ENCODE data around the gene ASCL1. TPM values are rescaled to one million over a fixed set of nuclear protein-coding genes. Genes with fewer than 3 reads are reported as not detected.

The ASCL1 gene
- total and polyA plus RNA-seq, 8 donors: 0.10 to 0.92 (median 0.41) TPM; not detected in 2

DNA sequence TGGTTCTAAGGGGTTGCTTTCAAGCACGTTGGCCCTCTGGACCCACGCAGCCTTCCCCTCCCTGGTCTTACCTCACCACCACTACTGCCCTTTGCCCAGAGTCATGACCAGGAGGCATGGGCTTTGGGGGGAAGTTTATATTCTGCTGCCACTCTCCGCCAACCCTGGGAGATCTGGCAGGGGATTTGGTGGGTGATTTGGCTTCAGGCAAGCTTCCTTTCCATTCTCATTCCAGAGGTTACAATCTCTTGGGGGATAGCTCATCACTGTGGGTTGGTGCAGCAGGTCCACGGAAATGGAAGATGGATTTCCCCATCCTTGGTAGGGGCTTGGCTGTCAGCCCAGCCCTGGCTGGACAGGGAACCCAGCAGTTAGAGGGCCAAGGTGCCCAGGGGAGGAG, 46.7 kb upstream of the ASCL1 start:
- H3K9me3 ChIP-seq: no peaks in the 10 kb centered on the region
- DNase-seq: no peak
- H3K27me3 ChIP-seq: no peaks in the 10 kb centered on the region
- 83 to 92% (median 86%) methylated on average over 4 of the region's 4 CpGs for WGBS, 5 donors
- H3K36me3 ChIP-seq: no peaks in the 10 kb centered on the region
- TF ChIP-seq POLR2A (IDR thresholded peaks at IDR 0.05): no peak
- no peak for TF ChIP-seq EP300 (IDR thresholded peaks at IDR 0.05)
- TF ChIP-seq POLR2AphosphoS5 (IDR thresholded peaks at IDR 0.05): no peak
- TF ChIP-seq, protein P1, sequence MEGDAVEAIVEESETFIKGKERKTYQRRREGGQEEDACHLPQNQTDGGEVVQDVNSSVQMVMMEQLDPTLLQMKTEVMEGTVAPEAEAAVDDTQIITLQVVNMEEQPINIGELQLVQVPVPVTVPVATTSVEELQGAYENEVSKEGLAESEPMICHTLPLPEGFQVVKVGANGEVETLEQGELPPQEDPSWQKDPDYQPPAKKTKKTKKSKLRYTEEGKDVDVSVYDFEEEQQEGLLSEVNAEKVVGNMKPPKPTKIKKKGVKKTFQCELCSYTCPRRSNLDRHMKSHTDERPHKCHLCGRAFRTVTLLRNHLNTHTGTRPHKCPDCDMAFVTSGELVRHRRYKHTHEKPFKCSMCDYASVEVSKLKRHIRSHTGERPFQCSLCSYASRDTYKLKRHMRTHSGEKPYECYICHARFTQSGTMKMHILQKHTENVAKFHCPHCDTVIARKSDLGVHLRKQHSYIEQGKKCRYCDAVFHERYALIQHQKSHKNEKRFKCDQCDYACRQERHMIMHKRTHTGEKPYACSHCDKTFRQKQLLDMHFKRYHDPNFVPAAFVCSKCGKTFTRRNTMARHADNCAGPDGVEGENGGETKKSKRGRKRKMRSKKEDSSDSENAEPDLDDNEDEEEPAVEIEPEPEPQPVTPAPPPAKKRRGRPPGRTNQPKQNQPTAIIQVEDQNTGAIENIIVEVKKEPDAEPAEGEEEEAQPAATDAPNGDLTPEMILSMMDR (IDR thresholded peaks at IDR 0.05): no peak
- H3K4me1 ChIP-seq: no peaks in the 10 kb centered on the region
- no peak overlapping the region for H3K4me3 ChIP-seq
- intact Hi-C loops (cut with DNase I; ENCODE audit: low total_unique reads): no loop called here
- no peak overlapping the region for H3K27ac ChIP-seq

DNA sequence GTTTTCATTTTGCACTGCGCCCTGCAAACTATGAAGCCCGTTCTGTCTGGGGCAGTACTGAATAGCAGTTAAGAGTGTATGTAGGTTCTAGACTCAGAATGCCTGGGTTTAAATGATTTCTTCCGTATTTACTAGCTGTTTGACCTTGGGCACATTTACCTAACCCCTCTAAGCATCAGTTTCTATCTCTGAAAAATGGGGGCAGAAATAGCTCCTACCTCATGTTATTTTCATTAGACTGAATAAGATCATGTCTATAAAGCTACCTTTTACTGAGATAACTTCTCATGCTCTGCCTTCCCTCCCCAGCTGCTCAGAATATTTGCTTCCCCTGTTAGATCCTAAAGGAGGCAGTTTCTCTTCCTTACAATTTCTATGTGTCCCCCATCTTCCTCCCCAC, 46.2 kb upstream of the ASCL1 start:
- 75 to 90% (median 88%) methylated on average over 3 of the region's 3 CpGs for WGBS, 5 donors
- Histone ChIP-seq H3K36me3 (no peaks in the 10 kb centered on the region), H3K9me3 (no peaks in the 10 kb centered on the region), H3K4me3 (no peak overlapping the region), H3K4me1 (no peaks in the 10 kb centered on the region), H3K27me3 (no peaks in the 10 kb centered on the region), H3K27ac (no peak overlapping the region)
- intact Hi-C loops (cut with DNase I; ENCODE audit: low total_unique reads): no loop called here
- TF ChIP-seq, protein P1 (IDR thresholded peaks at IDR 0.05): no peak
- DNase-seq: no peak

DNA sequence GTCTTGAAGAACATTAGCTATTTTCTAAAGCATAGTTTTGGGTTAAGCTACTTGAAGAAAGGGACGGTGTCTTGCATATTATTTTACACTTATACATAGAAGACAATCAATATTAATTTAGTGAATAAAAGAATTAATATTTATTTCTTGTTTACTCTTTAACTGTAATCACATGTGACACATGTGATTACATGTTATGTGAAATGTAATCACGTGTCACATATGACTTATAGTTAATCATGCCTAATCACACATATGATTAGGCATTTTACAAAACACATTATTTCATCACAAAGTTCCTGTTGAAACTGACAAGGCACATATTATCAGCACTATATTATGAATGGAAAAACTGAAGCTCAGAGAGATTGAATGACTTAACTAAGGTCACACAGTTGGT, 45.2 kb upstream of the ASCL1 start:
- no peak overlapping the region for H3K27ac ChIP-seq
- intact Hi-C loops (cut with DNase I; ENCODE audit: low total_unique reads): no loop called here
- TF ChIP-seq POLR2A (IDR thresholded peaks at IDR 0.05) (no peak), POLR2AphosphoS5 (IDR thresholded peaks at IDR 0.05) (no peak), EP300 (IDR thresholded peaks at IDR 0.05) (no peak)
- TF ChIP-seq, protein P1 (IDR thresholded peaks at IDR 0.05): no peak
- peaks cover 0 to 6% (median 4%) of the 10 kb centered on the region in 4 donors for H3K4me1 ChIP-seq
- H3K4me3 ChIP-seq: no peak overlapping the region
- DNase-seq: no peak
- H3K36me3 ChIP-seq: no peaks in the 10 kb centered on the region
- 79 to 89% (median 86%) methylated on average over 2 of the region's 2 CpGs for WGBS, 5 donors
- peaks cover 0 to 8% (median 4%) of the 10 kb centered on the region in 3 donors for H3K27me3 ChIP-seq
- no peaks in the 10 kb centered on the region for H3K9me3 ChIP-seq

DNA sequence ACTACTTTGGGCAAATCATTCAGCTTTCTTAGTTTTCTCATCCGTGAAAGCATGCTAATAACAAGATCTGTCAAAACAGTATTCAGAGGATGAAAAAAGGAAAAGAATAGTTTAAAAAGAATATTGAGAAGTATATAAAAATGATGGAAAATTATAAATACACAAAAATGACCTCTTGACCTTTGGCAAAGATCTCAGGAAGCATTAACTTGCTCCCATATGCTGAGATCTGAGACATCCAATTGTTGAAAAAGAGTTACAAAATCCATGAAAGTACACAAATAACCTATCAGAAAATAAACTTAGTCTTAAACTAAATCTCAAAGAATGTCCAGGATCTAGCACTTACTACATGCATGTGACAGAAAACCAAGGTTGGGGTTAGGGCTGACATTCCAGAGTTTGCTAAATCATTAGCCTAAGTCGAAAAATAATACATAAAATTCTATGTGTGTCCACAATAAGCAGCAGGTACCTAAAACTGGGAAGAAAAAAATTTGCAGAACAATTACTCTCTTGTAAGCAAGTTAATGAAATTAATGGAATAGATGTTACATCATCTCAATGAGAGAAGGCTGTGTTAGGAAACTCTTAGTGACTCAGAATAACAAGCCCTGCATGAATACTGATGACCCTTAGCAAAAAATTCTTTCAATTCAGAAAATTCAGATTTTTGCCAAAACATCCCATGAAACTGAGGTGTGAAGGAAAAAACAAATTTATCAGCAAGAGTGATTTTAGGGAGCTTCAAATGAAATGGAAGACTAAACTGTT, 43.8 kb upstream of the ASCL1 start:
- intact Hi-C loops (cut with DNase I; ENCODE audit: low total_unique reads): no loop called here
- no peak overlapping the region for H3K4me3 ChIP-seq
- no peaks in the 10 kb centered on the region for H3K36me3 ChIP-seq
- H3K9me3 ChIP-seq: no peaks in the 10 kb centered on the region
- peaks cover 0 to 15% (median 4%) of the 10 kb centered on the region in 3 donors for H3K27me3 ChIP-seq
- WGBS, 5 donors: 78 to 87% (median 82%) methylated on average over 2 of the region's 2 CpGs
- no peak for TF ChIP-seq EP300 (IDR thresholded peaks at IDR 0.05)
- no peak overlapping the region for H3K27ac ChIP-seq
- H3K4me1 ChIP-seq: peaks cover 0 to 9% (median 7%) of the 10 kb centered on the region in 4 donors
- no peak for DNase-seq

Data from stomach (tissue), 9 donors.